Measurements from ENCODE around the gene CENPW.

Gene CENPW

GRCh38 chr6:126337323-126337722 lies 2.6 kb upstream of the CENPW start:
- Histone ChIP-seq H4K20me1 (ENCODE audit: low read depth, low read length) (no peaks in the 10 kb centered on the region), H3K79me2 (ENCODE audit: insufficient read depth, low read length) (peaks cover 20% of the 10 kb centered on the region), H3K36me3 (ENCODE audit: low read length) (no peaks in the 10 kb centered on the region), H3K9me2 (replicated peaks; ENCODE audit: insufficient read depth, low read length) (no peaks in the 10 kb centered on the region), H3K4me2 (ENCODE audit: low read depth, low read length, poor library complexity, severe bottlenecking) (no peak overlapping the region), H3K27ac (ENCODE audit: low read depth, low read length) (no peak overlapping the region), H3K9me3 (ENCODE audit: insufficient read depth, low read length) (no peaks in the 10 kb centered on the region), H3K4me3 (ENCODE audit: insufficient read depth, low read length, poor library complexity, severe bottlenecking) (no peak overlapping the region), H3K27me3 (ENCODE audit: low read length) (no peaks in the 10 kb centered on the region), H3F3A (ENCODE audit: insufficient read depth) (peaks cover 10% of the 10 kb centered on the region), H3K9ac (ENCODE audit: low read length) (no peak overlapping the region), H2AFZ (ENCODE audit: low read depth, low read length, severe bottlenecking) (no peak overlapping the region)
- TF ChIP-seq, protein P1, sequence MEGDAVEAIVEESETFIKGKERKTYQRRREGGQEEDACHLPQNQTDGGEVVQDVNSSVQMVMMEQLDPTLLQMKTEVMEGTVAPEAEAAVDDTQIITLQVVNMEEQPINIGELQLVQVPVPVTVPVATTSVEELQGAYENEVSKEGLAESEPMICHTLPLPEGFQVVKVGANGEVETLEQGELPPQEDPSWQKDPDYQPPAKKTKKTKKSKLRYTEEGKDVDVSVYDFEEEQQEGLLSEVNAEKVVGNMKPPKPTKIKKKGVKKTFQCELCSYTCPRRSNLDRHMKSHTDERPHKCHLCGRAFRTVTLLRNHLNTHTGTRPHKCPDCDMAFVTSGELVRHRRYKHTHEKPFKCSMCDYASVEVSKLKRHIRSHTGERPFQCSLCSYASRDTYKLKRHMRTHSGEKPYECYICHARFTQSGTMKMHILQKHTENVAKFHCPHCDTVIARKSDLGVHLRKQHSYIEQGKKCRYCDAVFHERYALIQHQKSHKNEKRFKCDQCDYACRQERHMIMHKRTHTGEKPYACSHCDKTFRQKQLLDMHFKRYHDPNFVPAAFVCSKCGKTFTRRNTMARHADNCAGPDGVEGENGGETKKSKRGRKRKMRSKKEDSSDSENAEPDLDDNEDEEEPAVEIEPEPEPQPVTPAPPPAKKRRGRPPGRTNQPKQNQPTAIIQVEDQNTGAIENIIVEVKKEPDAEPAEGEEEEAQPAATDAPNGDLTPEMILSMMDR (IDR thresholded peaks at IDR 0.05; ENCODE audit: insufficient read depth, low read length, poor library complexity, severe bottlenecking), result no peak
- TF ChIP-seq EZH2phosphoT487 (conservative IDR thresholded peaks at IDR 0.05; ENCODE audit: low read length), result no peak

GRCh38 chr6:126341126-126341525 lies 1.2 kb downstream of the CENPW start:
- H3K4me3 ChIP-seq (ENCODE audit: insufficient read depth, low read length, poor library complexity, severe bottlenecking), result peak overlapping the region; percentile 82
- TF ChIP-seq EZH2phosphoT487 (conservative IDR thresholded peaks at IDR 0.05; ENCODE audit: low read length), result no peak
- TF ChIP-seq, protein P1 (IDR thresholded peaks at IDR 0.05; ENCODE audit: insufficient read depth, low read length, poor library complexity, severe bottlenecking), result no peak
- no peaks in the 10 kb centered on the region for H3K36me3 ChIP-seq (ENCODE audit: low read length)
- no peaks in the 10 kb centered on the region for H3K9me3 ChIP-seq (ENCODE audit: insufficient read depth, low read length)
- H4K20me1 ChIP-seq (ENCODE audit: low read depth, low read length), result no peaks in the 10 kb centered on the region
- no peak overlapping the region for H3K27ac ChIP-seq (ENCODE audit: low read depth, low read length)
- no peaks in the 10 kb centered on the region for H3K9me2 ChIP-seq (replicated peaks; ENCODE audit: insufficient read depth, low read length)
- H3K4me2 ChIP-seq (ENCODE audit: low read depth, low read length, poor library complexity, severe bottlenecking), result peak overlapping the region; percentile 97
- peak overlapping the region; percentile 77 for H3K9ac ChIP-seq (ENCODE audit: low read length)
- peaks cover 10% of the 10 kb centered on the region for H3F3A ChIP-seq (ENCODE audit: insufficient read depth)
- H3K79me2 ChIP-seq (ENCODE audit: insufficient read depth, low read length), result peaks cover 43% of the 10 kb centered on the region
- H2AFZ ChIP-seq (ENCODE audit: low read depth, low read length, severe bottlenecking), result no peak overlapping the region
- H3K27me3 ChIP-seq (ENCODE audit: low read length), result no peaks in the 10 kb centered on the region

DNA sequence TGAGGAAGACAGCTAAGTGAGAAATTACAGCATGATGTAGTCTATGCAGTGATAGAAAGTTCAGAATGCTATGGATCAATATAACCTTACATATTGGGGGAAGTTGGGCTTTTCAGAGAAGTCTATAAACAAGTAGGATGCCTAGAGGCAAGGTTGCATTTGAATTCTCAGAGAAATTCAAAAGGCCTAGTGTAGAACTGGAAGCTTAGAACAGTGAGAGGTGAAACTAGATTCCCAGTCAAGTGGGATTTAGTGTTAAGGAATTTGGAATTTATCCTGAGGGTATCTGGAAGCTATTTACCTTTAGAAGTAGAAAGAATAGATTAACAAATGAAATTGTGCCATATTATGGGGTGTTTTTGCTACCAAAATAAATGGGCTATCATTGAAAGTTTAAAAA lies 4.3 kb downstream of the CENPW start:
- no peak overlapping the region for H3K9ac ChIP-seq (ENCODE audit: low read length)
- peaks cover 43% of the 10 kb centered on the region for H3K79me2 ChIP-seq (ENCODE audit: insufficient read depth, low read length)

More for the DNA sequence above, 4.3 kb downstream of the CENPW start:
- Histone ChIP-seq H3K4me2 (ENCODE audit: low read depth, low read length, poor library complexity, severe bottlenecking) (no peak overlapping the region), H2AFZ (ENCODE audit: low read depth, low read length, severe bottlenecking) (no peak overlapping the region), H3K9me2 (replicated peaks; ENCODE audit: insufficient read depth, low read length) (no peaks in the 10 kb centered on the region), H4K20me1 (ENCODE audit: low read depth, low read length) (no peaks in the 10 kb centered on the region; the same call in 1 of the 2 replicates), H3K36me3 (ENCODE audit: low read length) (peaks cover 12% of the 10 kb centered on the region; the same call in 1 of the 2 replicates), H3K27me3 (ENCODE audit: low read length) (no peaks in the 10 kb centered on the region), H3F3A (ENCODE audit: insufficient read depth) (peaks cover 10% of the 10 kb centered on the region), H3K27ac (ENCODE audit: low read depth, low read length) (no peak overlapping the region), H3K9me3 (ENCODE audit: insufficient read depth, low read length) (no peaks in the 10 kb centered on the region), H3K4me3 (ENCODE audit: insufficient read depth, low read length, poor library complexity, severe bottlenecking) (no peak overlapping the region)
- no peak for TF ChIP-seq EZH2phosphoT487 (conservative IDR thresholded peaks at IDR 0.05; ENCODE audit: low read length)
- TF ChIP-seq, protein P1 (IDR thresholded peaks at IDR 0.05; ENCODE audit: insufficient read depth, low read length, poor library complexity, severe bottlenecking), result no peak

Measured in SU-DHL-6 (cell line).